ENCODE data around the gene EGF. TPM values are rescaled to one million over a fixed set of nuclear protein-coding genes. Genes with fewer than 3 reads are reported as not detected.

The EGF gene
- polyA plus RNA-seq, 2 of the 4 experiments (the other 2 are of a cell fraction) = 0.59 to 0.98 TPM

GRCh38 chr4:110020646-110021443, 108.2 kb downstream of the EGF start:
- no peak for ATAC-seq
- CTCF ChIA-PET = interaction anchor here (0.6 to 1.6 kb wide), 4 partner anchors 15 to 1833 kb away, joined by 3 to 7 read pairs (median 3); no protein-coding TSS in a partner anchor
- 0 out of 3 replicates have a peak, but pooled peaks cover 8% of the 10 kb centered on the region for H3K4me1 ChIP-seq

GRCh38 chr4:110022457-110022856, 109.8 kb downstream of the EGF start:
- POLR2A ChIA-PET = no interaction called here

More at GRCh38 chr4:110020646-110021443, 108.2 kb downstream of the EGF start:
- H3K9me3 ChIP-seq = no peaks in the 10 kb centered on the region
- no peak for DNase-seq (ENCODE audit: low read depth in 1 of 2, low spot score in 1 of 2)
- TF ChIP-seq POLR2AphosphoS2 (conservative IDR thresholded peaks at IDR 0.05; ENCODE audit: low read length) (no peak), GATA3 (IDR thresholded peaks at IDR 0.05; ENCODE audit: borderline replicate concordance) (no peak), MAZ (IDR thresholded peaks at IDR 0.05; ENCODE audit: borderline replicate concordance, low read depth, low read length) (no peak), MAX (IDR thresholded peaks at IDR 0.05) (no peak), ZSCAN20 (CRISPR knock-in tag; IDR thresholded peaks at IDR 0.05) (no peak), USF2 (IDR thresholded peaks at IDR 0.05) (no peak), TP53 (CRISPR knock-in tag; IDR thresholded peaks at IDR 0.05) (no peak), BCL3 (IDR thresholded peaks at IDR 0.05) (no peak), HDAC2 (IDR thresholded peaks at IDR 0.05) (no peak), RARB (CRISPR knock-in tag; IDR thresholded peaks at IDR 0.05) (no peak), MAFK (IDR thresholded peaks at IDR 0.05; ENCODE audit: partially characterized antibody) (no peak)
- no peak overlapping the region for H3K4me2 ChIP-seq
- FAIRE-seq = no peak
- POLR2A ChIA-PET = no interaction called here
- no peak overlapping the region for H3K27ac ChIP-seq
- WGBS (ENCODE audit: missing lambda C conversion rate) = 65% methylated on average over 4 of the region's 4 CpGs
- no peak overlapping the region for H3K4me3 ChIP-seq

GRCh38 chr4:110025056-110025455, 112.4 kb downstream of the EGF start:
- FAIRE-seq (no peak), ATAC-seq (no peak), DNase-seq (ENCODE audit: low read depth in 1 of 2, low spot score in 1 of 2) (no peak)
- H3K27ac ChIP-seq = no peak overlapping the region
- no peak overlapping the region for H3K4me3 ChIP-seq
- CTCF ChIA-PET = no interaction called here
- H3K4me1 ChIP-seq = 0 out of 3 replicates have a peak, but pooled peaks cover 3% of the 10 kb centered on the region
- H3K9me3 ChIP-seq = no peaks in the 10 kb centered on the region
- 88% methylated on average over 1 of the region's 1 CpG for WGBS (ENCODE audit: missing lambda C conversion rate)
- H3K4me2 ChIP-seq = no peak overlapping the region
- POLR2A ChIA-PET = no interaction called here
- TF ChIP-seq ELK1 (IDR thresholded peaks at IDR 0.05; ENCODE audit: low read depth, low read length) (no peak), SMC3 (IDR thresholded peaks at IDR 0.05) (no peak), ZSCAN20 (CRISPR knock-in tag; IDR thresholded peaks at IDR 0.05) (no peak), CHD2 (IDR thresholded peaks at IDR 0.05; ENCODE audit: low read length, partially characterized antibody) (no peak), HMGXB4 (CRISPR knock-in tag; IDR thresholded peaks at IDR 0.05; ENCODE audit: borderline replicate concordance) (no peak), PHF8 (IDR thresholded peaks at IDR 0.05; ENCODE audit: borderline replicate concordance, low read depth) (no peak), KDM1A (IDR thresholded peaks at IDR 0.05; ENCODE audit: low read depth) (no peak), CHD4 (IDR thresholded peaks at IDR 0.05; ENCODE audit: borderline replicate concordance) (no peak), ZNF302 (CRISPR knock-in tag; IDR thresholded peaks at IDR 0.05) (no peak), SREBF2 (IDR thresholded peaks at IDR 0.05) (no peak)

More at GRCh38 chr4:110022457-110022856, 109.8 kb downstream of the EGF start:
- no peak for TF ChIP-seq ZC3H11A (IDR thresholded peaks at IDR 0.05)
- TF ChIP-seq POLR2AphosphoS2 (conservative IDR thresholded peaks at IDR 0.05; ENCODE audit: low read length) = no peak
- no peak for TF ChIP-seq EP300 (IDR thresholded peaks at IDR 0.05)
- TF ChIP-seq ATOH8 (CRISPR knock-in tag; IDR thresholded peaks at IDR 0.05; ENCODE audit: low read depth) = no peak
- no peak for TF ChIP-seq CHD4 (IDR thresholded peaks at IDR 0.05; ENCODE audit: borderline replicate concordance)
- no peak for TF ChIP-seq ELK1 (IDR thresholded peaks at IDR 0.05; ENCODE audit: low read depth, low read length)
- no peak for TF ChIP-seq TP53 (CRISPR knock-in tag; IDR thresholded peaks at IDR 0.05)
- H3K4me1 ChIP-seq = 0 out of 3 replicates have a peak, but pooled peaks cover 8% of the 10 kb centered on the region
- FAIRE-seq = no peak
- CTCF ChIA-PET = interaction anchor here (0.8 kb wide), 2 partner anchors 72 to 74 kb away, joined by 3 read pairs; no protein-coding TSS in a partner anchor
- H3K4me2 ChIP-seq = no peak overlapping the region
- WGBS (ENCODE audit: missing lambda C conversion rate) = 73% methylated on average over 4 of the region's 4 CpGs
- DNase-seq (ENCODE audit: low read depth in 1 of 2, low spot score in 1 of 2) = no peak
- no peak for ATAC-seq
- H3K4me3 ChIP-seq = no peak overlapping the region
- H3K9me3 ChIP-seq = no peaks in the 10 kb centered on the region
- no peak overlapping the region for H3K27ac ChIP-seq
